Activated T-helper 9 cell treated with anti-CD3 and anti-CD28 coated beads, Interleukin-2, amount 50 U/mL, for 16 hours (primary cell): ENCODE data around the gene SOX6.
"Not testable (repeated sequence)": the region's sequence is repeated elsewhere in the genome, so short reads cannot be mapped to it uniquely, and the experiment has no call there.

ENCODE experiments used
- DNase-seq: peaks from one replicate; pipeline ENCODE4 v3.0.0-alpha.2; 2020; ENCODE audit warnings: low read depth

SOX6 gene

DNA sequence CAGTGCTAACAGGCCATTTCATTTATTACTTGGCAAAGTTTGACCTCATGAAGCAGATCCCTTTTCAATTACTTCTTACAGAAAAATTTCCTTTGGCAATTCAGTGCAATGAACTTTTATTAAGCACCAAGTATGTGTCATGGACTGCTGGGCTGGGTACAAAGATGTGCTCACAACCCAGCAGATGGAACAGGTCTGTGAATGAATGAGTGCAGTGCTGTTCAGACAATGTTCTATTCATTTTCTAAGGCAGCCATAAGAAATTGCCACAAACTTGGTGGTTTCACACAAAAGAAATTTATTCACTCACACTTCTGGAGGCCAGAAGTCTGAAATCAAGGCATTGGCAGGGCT, 428.5 kb downstream of the SOX6 start:
- no peak for DNase-seq

DNA sequence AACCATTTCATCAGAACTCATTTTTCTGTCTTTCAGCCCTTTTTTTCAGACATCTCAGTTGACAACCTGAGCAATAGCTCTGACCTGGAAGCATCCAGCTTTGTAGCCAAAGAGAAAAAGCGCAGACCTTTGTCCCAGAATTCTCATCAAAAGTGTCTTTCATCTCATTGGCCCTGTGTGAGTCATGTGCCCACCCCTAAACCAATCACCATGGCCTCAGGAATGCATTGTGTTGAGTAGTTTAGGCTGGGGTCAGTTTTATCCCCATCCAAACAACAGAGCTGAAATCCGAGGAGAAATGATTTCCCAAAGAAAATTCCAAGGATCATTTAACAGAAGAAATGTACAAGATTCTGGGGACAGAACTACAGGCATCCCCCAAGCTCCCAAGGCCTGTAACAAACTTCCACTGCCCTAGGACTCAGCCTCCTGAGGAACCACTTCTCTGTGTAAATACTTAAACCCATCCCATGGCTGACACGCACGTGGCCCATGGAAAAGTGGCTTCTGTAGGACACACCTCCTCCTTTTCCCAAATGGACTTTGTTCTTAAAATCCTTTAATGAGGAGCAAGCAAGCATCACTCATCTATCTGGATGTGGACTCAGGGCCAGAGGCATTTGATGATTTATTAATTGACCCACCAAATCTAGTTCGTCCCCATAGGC, 429.0 kb downstream of the SOX6 start:
- DNase-seq: no peak

DNA sequence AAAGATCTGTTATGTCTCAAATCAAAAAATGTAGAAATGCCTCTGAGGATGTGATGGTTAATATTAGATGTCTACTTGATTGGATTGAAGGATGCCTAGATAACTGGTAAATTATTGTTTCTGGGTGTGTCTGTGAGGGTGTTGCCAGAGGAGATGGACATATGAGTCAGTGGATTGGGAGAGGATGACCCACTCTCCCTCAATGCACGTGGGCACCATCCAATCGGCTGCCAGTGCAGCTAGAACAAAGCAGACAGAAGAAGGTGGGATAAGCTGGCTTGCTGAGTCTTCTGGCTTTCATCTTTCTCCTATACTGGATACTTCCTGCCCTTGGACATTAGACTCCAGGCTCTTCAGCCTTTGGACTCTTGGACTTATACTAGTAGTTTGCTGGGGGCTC, 430.3 kb downstream of the SOX6 start:
- no peak for DNase-seq

DNA sequence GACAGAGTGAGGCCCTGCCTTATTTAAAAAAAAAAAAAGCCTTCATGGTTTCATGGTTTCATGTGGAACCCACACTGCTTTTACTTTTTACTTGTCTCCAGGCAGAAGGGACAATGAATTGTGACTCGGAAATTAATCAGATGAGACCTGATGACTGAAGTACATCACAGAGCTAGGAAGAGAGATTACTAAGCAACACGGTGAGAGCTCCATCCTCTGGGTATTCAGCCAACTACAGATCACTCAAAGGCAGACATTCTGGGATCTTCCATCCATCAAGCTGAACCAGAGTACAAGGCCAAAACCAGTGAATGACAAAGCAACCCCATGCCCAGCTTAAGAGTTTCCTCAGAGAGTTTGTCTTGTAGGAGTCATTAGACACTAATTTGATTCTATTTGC, 433.2 kb downstream of the SOX6 start:
- no peak for DNase-seq

DNA sequence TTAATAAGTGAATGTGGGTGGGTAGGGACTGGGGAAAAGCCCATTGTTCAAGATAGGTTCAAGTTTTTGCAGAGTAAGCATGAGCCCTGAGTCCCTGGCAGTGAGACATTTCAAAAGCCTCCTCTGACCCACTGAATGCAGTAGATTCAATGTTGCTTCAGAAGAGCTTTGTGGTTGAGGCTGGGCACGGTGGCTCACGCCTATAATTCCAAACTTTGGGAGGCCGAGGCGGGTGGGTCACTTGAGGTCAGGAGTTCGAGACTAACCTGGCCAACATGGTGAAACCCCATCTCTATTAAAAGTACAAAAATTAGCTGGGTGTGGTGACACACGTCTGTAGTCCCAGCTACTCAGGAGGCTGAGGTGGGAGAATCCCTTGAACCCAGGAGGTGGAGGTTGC, 433.6 kb downstream of the SOX6 start:
- DNase-seq: not testable (repeated sequence)

DNA sequence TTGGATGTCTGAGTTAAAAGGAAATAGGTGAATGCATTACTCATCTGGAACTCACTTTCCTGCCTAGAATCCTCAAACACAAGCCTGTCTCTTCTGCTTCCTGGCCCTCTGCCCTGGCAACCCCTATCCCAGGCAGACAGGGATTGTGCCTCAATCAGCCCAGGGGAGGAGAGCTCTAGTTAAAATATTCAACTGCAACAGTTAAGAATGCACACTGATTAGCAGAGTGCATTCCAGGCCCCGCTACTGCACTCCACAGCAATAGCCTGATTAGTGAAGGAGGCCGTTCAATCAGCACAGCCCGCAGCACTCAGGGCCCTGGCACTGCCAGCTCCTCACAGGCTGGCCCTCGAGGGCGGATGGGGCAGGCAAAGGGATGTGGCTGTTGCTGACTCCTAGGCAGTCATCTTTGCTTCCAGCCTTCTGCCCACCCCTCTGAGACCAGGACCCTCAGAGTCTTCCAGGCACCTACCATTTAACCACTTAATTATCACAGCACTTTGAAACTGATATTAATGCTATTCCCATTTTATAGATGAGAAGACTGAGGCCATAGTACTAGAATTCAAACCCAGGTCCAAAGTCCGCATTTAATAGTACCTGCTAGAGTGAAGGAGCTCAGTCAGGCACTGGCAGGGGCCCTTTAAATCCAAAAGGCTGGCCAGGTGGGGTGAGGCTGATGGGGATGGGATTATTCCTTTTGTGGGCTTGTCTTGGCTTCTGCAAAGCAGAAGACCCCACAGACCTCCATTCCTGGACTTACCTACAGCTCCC, 435.3 kb downstream of the SOX6 start:
- no peak for DNase-seq

DNA sequence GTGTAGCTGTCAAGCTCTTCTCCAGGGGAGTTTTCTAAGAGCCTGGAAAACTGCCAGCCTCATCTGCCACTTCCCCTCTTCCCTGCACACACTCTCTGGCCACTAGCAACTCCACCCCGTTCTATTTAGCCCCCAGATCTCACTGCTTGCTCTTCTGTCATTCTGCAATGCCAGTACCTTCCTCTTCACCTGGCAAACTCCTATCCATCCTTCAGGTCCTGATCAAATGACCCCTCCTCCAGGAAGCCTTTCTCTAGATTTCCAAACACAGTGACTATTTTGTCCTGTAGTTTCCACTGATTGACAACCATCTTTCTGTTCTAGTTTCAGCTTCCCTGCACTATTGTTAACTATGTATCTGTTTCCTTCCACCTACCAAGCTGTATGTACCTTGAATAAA, 437.7 kb downstream of the SOX6 start:
- DNase-seq: no peak

DNA sequence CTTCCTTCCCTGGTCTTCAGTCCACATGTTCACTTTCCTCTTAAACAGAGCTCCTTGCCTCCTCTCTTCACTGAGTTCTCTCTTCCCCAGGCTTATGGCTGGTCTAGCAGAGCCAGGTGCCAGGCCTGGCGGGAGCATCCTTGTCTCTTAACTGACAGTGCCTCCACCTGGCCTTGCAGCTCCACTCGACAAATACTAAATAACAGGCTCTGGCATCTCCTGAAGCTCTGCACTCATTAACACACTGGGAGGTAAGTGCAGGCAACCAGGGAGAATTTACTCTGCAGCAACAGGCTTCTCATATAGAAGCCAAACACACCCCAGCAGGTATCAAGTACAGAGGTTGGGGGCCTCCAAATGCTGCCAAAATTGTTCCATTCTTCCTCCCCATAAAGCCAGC, 438.1 kb downstream of the SOX6 start:
- DNase-seq: no peak
